B cell (primary cell): ENCODE results near the gene PLCXD3.

ENCODE experiments used
- CTCF ChIP-seq: fragments of 200-600 bp; IDR thresholded peaks from one replicate; pipeline ENCODE4 v1.8.0; 2022; ENCODE audit warnings: antibody characterized with exemption, mild to moderate bottlenecking
- EZH2 ChIP-seq: IDR thresholded peaks from 2 replicates; pipeline ENCODE4 v1.6.1; 2012; ENCODE audit warnings: borderline replicate concordance, low read depth, mild to moderate bottlenecking, moderate library complexity, low read length; ENCODE audit not compliant: insufficient read depth, poor library complexity, severe bottlenecking

GRCh38 chr5:41508696-41509398, 1.6 kb downstream of the PLCXD3 start:
- no peak for TF ChIP-seq CTCF
- no peak for TF ChIP-seq EZH2
